H9 (cell line): ENCODE data around the gene ADIG. TPM values are rescaled to one million over a fixed set of nuclear protein-coding genes. Genes with fewer than 3 reads are reported as not detected.
A peak's percentile ranks its signal among the peaks of the same experiment; 100 is the strongest.

ENCODE experiments used
- DNase-seq: peaks from one replicate; pipeline ENCODE4 v3.0.0-alpha.2; 2017
- H2AFZ ChIP-seq: one replicate; pipeline ENCODE4 v1.6.1; 2013; ENCODE audit warnings: mild to moderate bottlenecking, low read length, control low read depth, moderate library complexity
- H2AK5ac ChIP-seq: 2 replicates; pipeline ENCODE4 v1.6.1; 2013; ENCODE audit warnings: low read length, control low read depth, mixed read lengths; ENCODE audit not compliant: insufficient read length
- H2BK120ac ChIP-seq: one replicate; pipeline ENCODE4 v1.6.1; 2013; ENCODE audit warnings: low read depth, mild to moderate bottlenecking, low read length, control low read depth, inconsistent platforms; ENCODE audit not compliant: poor library complexity, severe bottlenecking
- H2BK12ac ChIP-seq: 2 replicates; pipeline ENCODE4 v1.6.1; 2013; ENCODE audit warnings: low read length, control low read depth, mixed read lengths, low read depth; ENCODE audit not compliant: insufficient read length
- H2BK15ac ChIP-seq: 2 replicates; pipeline ENCODE4 v1.6.1; 2013; ENCODE audit warnings: low read depth, low read length, control low read depth
- H2BK20ac ChIP-seq: one replicate; pipeline ENCODE4 v1.6.1; 2013; ENCODE audit warnings: low read depth, mild to moderate bottlenecking, low read length, control low read depth, inconsistent platforms; ENCODE audit not compliant: poor library complexity, severe bottlenecking
- H2BK5ac ChIP-seq: 2 replicates; pipeline ENCODE4 v1.6.1; 2013; ENCODE audit warnings: low read length, control low read depth, mixed read lengths; ENCODE audit not compliant: insufficient read length
- H3K14ac ChIP-seq: 2 replicates; pipeline ENCODE4 v1.6.1; 2013; ENCODE audit warnings: low read length, control low read depth; ENCODE audit not compliant: insufficient read depth
- H3K18ac ChIP-seq: 2 replicates; pipeline ENCODE4 v1.6.1; 2013; ENCODE audit warnings: low read depth, mild to moderate bottlenecking, mixed read lengths, low read length, control low read depth; ENCODE audit not compliant: insufficient read length
- H3K23ac ChIP-seq: 2 replicates; pipeline ENCODE4 v1.6.1; 2013; ENCODE audit warnings: low read length, control low read depth, mixed read lengths, low read depth; ENCODE audit not compliant: insufficient read length
- H3K23me2 ChIP-seq: 2 replicates; pipeline ENCODE4 v1.6.1; 2013; ENCODE audit warnings: low read depth, mild to moderate bottlenecking, mixed read lengths, low read length, control low read depth; ENCODE audit not compliant: insufficient read length, poor library complexity, severe bottlenecking
- H3K27ac ChIP-seq: 2 replicates; pipeline ENCODE4 v1.5.1; 2013; ENCODE audit warnings: low read length, control low read depth, mixed read lengths, low read depth; ENCODE audit not compliant: insufficient read length
- H3K27me3 ChIP-seq: 2 replicates; pipeline ENCODE4 v1.6.1; 2013; ENCODE audit warnings: low read length, control low read depth, inconsistent platforms; ENCODE audit not compliant: insufficient read depth
- H3K4ac ChIP-seq: 2 replicates; pipeline ENCODE4 v1.6.1; 2013; ENCODE audit warnings: low read depth, mild to moderate bottlenecking, control low read depth, inconsistent platforms, low read length, moderate library complexity
- H3K4me1 ChIP-seq: 2 replicates; pipeline ENCODE4 v1.6.1; 2013; ENCODE audit warnings: low read length, control low read depth, inconsistent platforms; ENCODE audit not compliant: insufficient read depth
- H3K4me2 ChIP-seq: 2 replicates; pipeline ENCODE4 v1.6.1; 2013; ENCODE audit warnings: low read length, control low read depth, mixed read lengths; ENCODE audit not compliant: insufficient read length, insufficient read depth
- H3K56ac ChIP-seq: 2 replicates; pipeline ENCODE4 v1.6.1; 2013; ENCODE audit warnings: low read depth, mild to moderate bottlenecking, mixed read lengths, low read length, control low read depth; ENCODE audit not compliant: insufficient read length
- H3K79me1 ChIP-seq: 2 replicates; pipeline ENCODE4 v1.6.1; 2013; ENCODE audit warnings: low read depth, mild to moderate bottlenecking, moderate library complexity, low read length, control low read depth, inconsistent platforms; ENCODE audit not compliant: insufficient read depth, poor library complexity, severe bottlenecking
- H3K79me2 ChIP-seq: 2 replicates; pipeline ENCODE4 v1.6.1; 2013; ENCODE audit warnings: low read length, control low read depth, inconsistent platforms; ENCODE audit not compliant: insufficient read depth
- H3K9ac ChIP-seq: 2 replicates; pipeline ENCODE4 v1.6.1; 2013; ENCODE audit warnings: low read length, control low read depth, mixed read lengths; ENCODE audit not compliant: insufficient read length; ENCODE audit errors: extremely low read depth
- H3K9me3 ChIP-seq: one replicate; pipeline ENCODE4 v1.6.1; 2013; ENCODE audit warnings: low read depth, low read length, inconsistent platforms; ENCODE audit not compliant: control insufficient read depth
- H3T11ph ChIP-seq: one replicate; pipeline ENCODE4 v1.6.1; 2013; ENCODE audit warnings: mild to moderate bottlenecking, low read length, control low read depth, inconsistent platforms
- H4K20me1 ChIP-seq: one replicate; pipeline ENCODE4 v1.6.1; 2013; ENCODE audit not compliant: control insufficient read depth, insufficient read length, insufficient read depth
- H4K5ac ChIP-seq: 2 replicates; pipeline ENCODE4 v1.6.1; 2013; ENCODE audit warnings: low read depth, mild to moderate bottlenecking, mixed read lengths, low read length, control low read depth; ENCODE audit not compliant: insufficient read length
- H4K8ac ChIP-seq: replicated peaks from 2 replicates; pipeline ENCODE4 v1.6.1; 2013; ENCODE audit warnings: low read length, control low read depth, mixed read lengths, low read depth; ENCODE audit not compliant: insufficient read length
- H4K91ac ChIP-seq: 2 replicates; pipeline ENCODE4 v1.6.1; 2013; ENCODE audit warnings: low read depth, mild to moderate bottlenecking, moderate library complexity, mixed read lengths, low read length, control low read depth; ENCODE audit not compliant: insufficient read length
- H3K27ac Mint-ChIP-seq, 3 experiments: 2 replicates in 2 of 3; 3 replicates in 1 of 3; pipeline ENCODE4 v1.8.0; 2020 to 2021; ENCODE audit warnings: mixed read lengths in 3 of 3, mild to moderate bottlenecking in 1 of 3, moderate library complexity in 1 of 3
- H3K27me3 Mint-ChIP-seq: 2 replicates; pipeline ENCODE4 v1.8.0; 2021; ENCODE audit warnings: low read depth, mild to moderate bottlenecking, moderate library complexity, mixed read lengths
- H3K36me3 Mint-ChIP-seq, 3 experiments: 2 replicates in 2 of 3; 3 replicates in 1 of 3; pipeline ENCODE4 v1.8.0; 2020 to 2021; ENCODE audit warnings: low read depth in 3 of 3, mixed read lengths in 3 of 3; ENCODE audit not compliant: insufficient read depth in 1 of 3
- H3K4me1 Mint-ChIP-seq, 2 experiments: 2 replicates each; pipeline ENCODE4 v1.8.0; 2020; ENCODE audit warnings: mixed read lengths in 2 of 2
- H3K4me3 Mint-ChIP-seq, 2 experiments: 2 replicates in 1 of 2; 3 replicates in 1 of 2; pipeline ENCODE4 v1.8.0; 2020 to 2021; ENCODE audit warnings: mild to moderate bottlenecking in 2 of 2, mixed read lengths in 2 of 2, moderate library complexity in 1 of 2
- H3K9me3 Mint-ChIP-seq, 2 experiments: 2 replicates in 1 of 2; 3 replicates in 1 of 2; pipeline ENCODE4 v1.8.0; 2020; ENCODE audit warnings: mild to moderate bottlenecking in 2 of 2, mixed read lengths in 2 of 2, moderate library complexity in 1 of 2
- CTCF ChIP-seq: fragments of 200-600 bp; sonication (generic); conservative IDR thresholded peaks from 3 replicates; pipeline ENCODE4 v1.8.0; 2021; ENCODE audit warnings: antibody characterized with exemption, mild to moderate bottlenecking
- WGBS: extraction: QIAGEN DNeasy Blood & Tissue Kit; methylation state at CpG from one replicate; pipeline ENCODE4 v1.1.7; 2013; ENCODE audit warnings: missing lambda C conversion rate, low lambda C conversion rate, mixed read lengths; ENCODE audit not compliant: insufficient read length; ENCODE audit errors: extremely low coverage; 5-methylcytosine and 5-hydroxymethylcytosine counted together
- total RNA-seq: library from RNA; stranded (reverse); gene quantifications from 2 replicates; pipeline ENCODE4 v1.2.1, GENCODE V29; 2021

ADIG gene
- total RNA-seq, 1 experiment from 2014 or later: not detected

- Histone ChIP-seq H3K18ac (no peak overlapping the region), H4K91ac (no peak overlapping the region), H2BK12ac (no peak overlapping the region), H3K27me3 (no peaks in the 10 kb centered on the region), H3K23ac (no peak overlapping the region), H3K27ac (no peak overlapping the region), H3K4me2 (no peak overlapping the region), H4K20me1 (no peaks in the 10 kb centered on the region), H3T11ph (no peak overlapping the region), H4K5ac (no peak overlapping the region), H3K56ac (no peak overlapping the region), H3K9me3 (no peaks in the 10 kb centered on the region), H2AFZ (no peak overlapping the region), H3K4ac (no peak overlapping the region), H2AK5ac (no peak overlapping the region), H3K79me1 (no peaks in the 10 kb centered on the region), H2BK20ac (no peak overlapping the region), H3K9ac (no peak overlapping the region), H4K8ac (no peak overlapping the region), H2BK15ac (no peak overlapping the region), H3K79me2 (no peaks in the 10 kb centered on the region), H3K14ac (no peak overlapping the region), H2BK5ac (no peak overlapping the region), H2BK120ac (no peak overlapping the region), H3K4me1 (no peaks in the 10 kb centered on the region), H3K23me2 (no peaks in the 10 kb centered on the region)
- H3K27me3 Mint-ChIP-seq: peaks cover 1% of the 10 kb centered on the region; the same call in 1 of the 2 replicates
- peaks cover 6 to 7% of the 10 kb centered on the region in 2 experiments for H3K4me1 Mint-ChIP-seq
- no peaks in the 10 kb centered on the region for H3K9me3 Mint-ChIP-seq
- no CpG with 5 or more reads among the region's 6 CpGs for WGBS
- no peak for DNase-seq
- no peak overlapping the region for H3K4me3 Mint-ChIP-seq
- TF ChIP-seq CTCF: no peak
- 0 out of 7 replicates have a peak overlapping the region, but pooled peaks of 1 of the 3 experiments have one; percentile 38 for H3K27ac Mint-ChIP-seq
- H3K36me3 Mint-ChIP-seq: no peaks in the 10 kb centered on the region
These were observed 7.3 kb downstream of the ADIG start for GRCh38 chr20:38588303-38588702.
